B cell (primary cell): ENCODE data around the gene BBX. TPM values are rescaled to one million over a fixed set of nuclear protein-coding genes. Genes with fewer than 3 reads are reported as not detected.

Experiments
- ATAC-seq: fragments of 200-7000 bp; cut with Tn5 transposase; one replicate; pipeline ENCODE4 v1.10.0; 2021; ENCODE audit warnings: low read depth, mild to moderate bottlenecking, moderate number of reproducible peaks, moderate library complexity
- CTCF ChIA-PET: fragments of 350-600 bp; sonication (Branson Sonifier 250); formaldehyde crosslinking; loops from one replicate; lab custom pipeline; 2021; ENCODE audit warnings: antibody characterized with exemption, inconsistent platforms; lab: Charles Lee
- POLR2A ChIA-PET: fragments of 350-600 bp; sonication (Branson Sonifier 250); formaldehyde crosslinking; loops from one replicate; lab custom pipeline; 2021; ENCODE audit warnings: antibody characterized with exemption; lab: Charles Lee
- DNase-seq: peaks from one replicate; pipeline ENCODE4 v3.0.0; 2013
- H2AFZ ChIP-seq: 2 replicates; pipeline ENCODE4 v1.6.1; 2012; ENCODE audit warnings: mild to moderate bottlenecking, low read depth, low read length; ENCODE audit not compliant: insufficient read depth, poor library complexity, severe bottlenecking
- H3K27ac ChIP-seq, 2 donors: 1 replicate in 1 of 2; 2 replicates in 1 of 2; pipeline ENCODE4 v1.5.1; 2012 to 2013; ENCODE audit warnings: low read length in 2 of 2, mild to moderate bottlenecking in 2 of 2, moderate library complexity in 1 of 2
- H3K27me3 ChIP-seq, 4 experiments: fragments of 200-600 bp in 1 of 4; sonication (generic) in 1 of 4; replicated peaks in 1 of 4; 1 replicate in 2 of 4; 2 replicates in 2 of 4; pipeline versions ENCODE4 v1.6.1 to v1.7.0; 2013 to 2016; ENCODE audit warnings: low read length in 3 of 4, mild to moderate bottlenecking in 2 of 4, mixed read lengths in 1 of 4, moderate library complexity in 1 of 4; ENCODE audit not compliant: insufficient read depth in 4 of 4, control insufficient read depth in 3 of 4; ENCODE audit errors: control extremely low read depth in 1 of 4
- H3K36me3 ChIP-seq, 2 experiments: replicated peaks in 1 of 2; 1 replicate in 1 of 2; 2 replicates in 1 of 2; pipeline versions ENCODE4 v1.6.1 to v1.7.1; 2013; ENCODE audit warnings: low read length in 1 of 2; ENCODE audit not compliant: insufficient read depth in 2 of 2, control insufficient read depth in 1 of 2; ENCODE audit errors: control extremely low read depth in 1 of 2, extremely low read depth in 1 of 2
- H3K4me1 ChIP-seq, 2 donors: fragments of 200-600 bp in 1 of 2; sonication (generic) in 1 of 2; 1 replicate in 1 of 2; 2 replicates in 1 of 2; pipeline versions ENCODE4 v1.5.1 to v1.6.1; 2013 to 2017; ENCODE audit warnings: low read length in 2 of 2; ENCODE audit not compliant: control insufficient read depth in 2 of 2, insufficient read depth in 2 of 2
- H3K4me2 ChIP-seq: replicated peaks from 2 replicates; pipeline ENCODE3; 2012; ENCODE audit warnings: mild to moderate bottlenecking, low read depth, low read length; ENCODE audit not compliant: poor library complexity, severe bottlenecking
- H3K4me3 ChIP-seq, 5 experiments: fragments of 200-600 bp in 1 of 5; sonication (generic) in 1 of 5; 1 replicate in 3 of 5; 2 replicates in 2 of 5; pipeline versions ENCODE4 v1.5.1 to v1.7.0; 2011 to 2016; ENCODE audit warnings: low read length in 4 of 5, mild to moderate bottlenecking in 4 of 5, low read depth in 2 of 5, control low read depth in 1 of 5, moderate library complexity in 1 of 5; ENCODE audit not compliant: insufficient read depth in 1 of 5; ENCODE audit errors: control extremely low read depth in 1 of 5, extremely low read depth in 1 of 5
- H3K79me2 ChIP-seq: fragments of 200-600 bp; sonication (generic); one replicate; pipeline ENCODE4 v1.6.0; 2016; ENCODE audit warnings: low read length; ENCODE audit not compliant: control insufficient read depth, insufficient read depth
- H3K9ac ChIP-seq: fragments of 200-600 bp; sonication (generic); 2 replicates; pipeline ENCODE4 v1.6.1; 2017; ENCODE audit warnings: mild to moderate bottlenecking, low read length, moderate library complexity
- H3K9me3 ChIP-seq, 3 donors: one replicate each; pipeline versions ENCODE4 v1.6.1 to v1.7.1; 2013; ENCODE audit warnings: low read length in 2 of 3; ENCODE audit not compliant: control insufficient read depth in 2 of 3, insufficient read depth in 1 of 3; ENCODE audit errors: control extremely low read depth in 1 of 3
- H4K20me1 ChIP-seq: 2 replicates; pipeline ENCODE4 v1.6.0; 2012; ENCODE audit warnings: mild to moderate bottlenecking, low read length; ENCODE audit not compliant: insufficient read depth, control insufficient read depth, poor library complexity, severe bottlenecking
- H3K27ac Mint-ChIP-seq: one replicate; pipeline ENCODE4 v1.8.0; 2021; ENCODE audit warnings: mixed read lengths
- H3K27me3 Mint-ChIP-seq: one replicate; pipeline ENCODE4 v1.8.0; 2021; ENCODE audit warnings: mixed read lengths
- H3K4me1 Mint-ChIP-seq: one replicate; pipeline ENCODE4 v1.8.0; 2021; ENCODE audit warnings: mixed read lengths
- H3K4me3 Mint-ChIP-seq: one replicate; pipeline ENCODE4 v1.8.0; 2021; ENCODE audit warnings: mixed read lengths
- H3K9me3 Mint-ChIP-seq: one replicate; pipeline ENCODE4 v1.8.0; 2022; ENCODE audit warnings: mixed read lengths; ENCODE audit not compliant: insufficient read depth
- EZH2 ChIP-seq: IDR thresholded peaks from 2 replicates; pipeline ENCODE4 v1.6.1; 2012; ENCODE audit warnings: borderline replicate concordance, low read depth, mild to moderate bottlenecking, moderate library complexity, low read length; ENCODE audit not compliant: insufficient read depth, poor library complexity, severe bottlenecking
- WGBS: methylation state at CpG from one replicate; pipeline ENCODE4 v1.1.5; 2013; ENCODE audit warnings: missing lambda C conversion rate; ENCODE audit not compliant: insufficient coverage; 5-methylcytosine and 5-hydroxymethylcytosine counted together
- intact Hi-C: fragments of 100-400 bp; cut with micrococcal nuclease; formaldehyde crosslinking; loops from one replicate; pipeline ENCODE4 v1.10.0; 2022
- polyA plus RNA-seq: library from polyadenylated mRNA; depleted of rRNA; stranded (reverse); fragments of >200 nt; gene quantifications from 2 replicates; pipeline ENCODE4 v1.2.3, GENCODE V29; 2012
- total RNA-seq, 2 donors: library from RNA; stranded (reverse); fragments of 120-200 nt in 1 of 2; gene quantifications; 1 replicate in 1 of 2; 2 replicates in 1 of 2; pipeline versions ENCODE4 v1.2.3 to v1.2.4, GENCODE V29; 2013 to 2022
- TF ChIP-seq, protein P1 (sequence below): fragments of 200-600 bp; IDR thresholded peaks from one replicate; pipeline ENCODE4 v1.8.0; 2022; ENCODE audit warnings: antibody characterized with exemption, mild to moderate bottlenecking

BBX gene
- total and polyA plus RNA-seq, 2 donors (not counting 1 experiment from before 2014, with no cell fraction given) = 27.8 to 133 TPM

DNA sequence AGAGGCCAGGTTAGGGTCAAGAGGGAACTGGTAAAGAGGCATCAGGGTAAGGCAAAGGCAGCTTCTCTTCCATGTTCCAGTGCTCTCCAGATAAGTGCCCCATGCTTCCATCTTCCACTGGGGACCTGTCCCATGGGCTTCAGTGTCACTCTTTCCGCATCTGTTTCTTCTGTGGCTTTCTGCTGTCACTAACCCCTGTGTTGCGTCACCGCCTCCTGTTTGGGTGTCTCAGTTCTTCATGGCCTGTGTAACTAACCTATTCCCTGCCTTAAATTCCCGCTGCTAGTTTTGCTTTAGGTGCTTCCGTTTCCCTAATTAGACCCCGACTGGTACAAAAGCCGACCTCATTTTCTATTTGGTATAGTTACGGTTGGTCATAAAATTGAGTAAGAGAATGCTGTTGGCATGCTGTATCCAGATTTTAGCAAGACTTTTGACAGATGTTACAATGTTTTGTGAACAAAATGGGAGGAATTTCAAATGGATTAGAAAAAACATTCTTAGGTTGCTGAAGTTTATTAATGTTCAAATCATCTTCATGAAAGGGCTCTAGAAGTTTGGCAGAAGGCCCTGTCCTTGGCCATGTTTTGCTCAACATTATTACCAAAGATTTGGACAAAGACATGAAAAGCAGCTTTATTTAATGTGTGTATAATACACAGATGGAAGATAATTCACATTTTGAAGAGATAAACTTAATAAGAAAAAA is 245.3 kb downstream of the BBX start:
- ATAC-seq (no peak), DNase-seq (no peak)
- no peak overlapping the region for H3K4me2 ChIP-seq
- CTCF ChIA-PET = no interaction called here
- Mint-ChIP-seq H3K4me1 (peaks cover 11% of the 10 kb centered on the region), H3K27me3 (no peaks in the 10 kb centered on the region), H3K4me3 (no peak overlapping the region), H3K27ac (no peak overlapping the region), H3K9me3 (peaks cover 5% of the 10 kb centered on the region)
- POLR2A ChIA-PET = no interaction called here
- no peak overlapping the region for H3K4me3 ChIP-seq
- H3K36me3 ChIP-seq = peaks cover 0 to 17% of the 10 kb centered on the region in 2 experiments
- H3K4me1 ChIP-seq = peaks cover 5 to 6% of the 10 kb centered on the region in 2 donors
- no peak overlapping the region for H3K9ac ChIP-seq
- peaks cover 0 to 3% (median 3%) of the 10 kb centered on the region in 3 donors for H3K9me3 ChIP-seq
- H3K27ac ChIP-seq = no peak overlapping the region
- WGBS = 97% methylated on average over 8 of the region's 8 CpGs
- intact Hi-C loops = no loop called here
- H4K20me1 ChIP-seq = no peaks in the 10 kb centered on the region
- no peak overlapping the region for H2AFZ ChIP-seq
- TF ChIP-seq, protein P1, sequence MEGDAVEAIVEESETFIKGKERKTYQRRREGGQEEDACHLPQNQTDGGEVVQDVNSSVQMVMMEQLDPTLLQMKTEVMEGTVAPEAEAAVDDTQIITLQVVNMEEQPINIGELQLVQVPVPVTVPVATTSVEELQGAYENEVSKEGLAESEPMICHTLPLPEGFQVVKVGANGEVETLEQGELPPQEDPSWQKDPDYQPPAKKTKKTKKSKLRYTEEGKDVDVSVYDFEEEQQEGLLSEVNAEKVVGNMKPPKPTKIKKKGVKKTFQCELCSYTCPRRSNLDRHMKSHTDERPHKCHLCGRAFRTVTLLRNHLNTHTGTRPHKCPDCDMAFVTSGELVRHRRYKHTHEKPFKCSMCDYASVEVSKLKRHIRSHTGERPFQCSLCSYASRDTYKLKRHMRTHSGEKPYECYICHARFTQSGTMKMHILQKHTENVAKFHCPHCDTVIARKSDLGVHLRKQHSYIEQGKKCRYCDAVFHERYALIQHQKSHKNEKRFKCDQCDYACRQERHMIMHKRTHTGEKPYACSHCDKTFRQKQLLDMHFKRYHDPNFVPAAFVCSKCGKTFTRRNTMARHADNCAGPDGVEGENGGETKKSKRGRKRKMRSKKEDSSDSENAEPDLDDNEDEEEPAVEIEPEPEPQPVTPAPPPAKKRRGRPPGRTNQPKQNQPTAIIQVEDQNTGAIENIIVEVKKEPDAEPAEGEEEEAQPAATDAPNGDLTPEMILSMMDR = no peak
- TF ChIP-seq EZH2 = no peak
- H3K79me2 ChIP-seq = no peaks in the 10 kb centered on the region
- no peaks in the 10 kb centered on the region for H3K27me3 ChIP-seq

DNA sequence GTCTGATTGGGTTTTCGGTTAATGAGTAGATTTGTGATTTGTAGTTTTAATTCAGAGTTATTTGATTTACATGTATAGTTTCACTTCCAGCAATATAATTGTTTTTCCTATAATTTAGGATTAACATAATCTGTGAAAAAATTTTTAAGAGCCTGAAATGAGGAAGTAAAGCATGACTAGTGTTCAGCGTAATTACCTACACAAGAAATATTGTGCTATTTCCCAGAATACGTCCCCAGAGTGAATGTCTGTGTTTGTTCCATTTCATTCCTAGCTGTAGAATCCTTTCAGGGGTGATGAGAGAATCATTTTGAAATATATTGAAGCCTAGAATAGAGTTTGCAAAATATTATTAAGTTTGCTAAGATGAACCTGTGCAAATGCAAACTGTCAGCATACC is 247.1 kb downstream of the BBX start:
- Histone ChIP-seq H3K27ac (no peak overlapping the region), H3K9me3 (peaks cover 0 to 3% (median 3%) of the 10 kb centered on the region in 3 donors), H3K9ac (no peak overlapping the region), H3K4me1 (peaks cover 5 to 6% of the 10 kb centered on the region in 2 donors), H3K27me3 (no peaks in the 10 kb centered on the region), H3K79me2 (no peaks in the 10 kb centered on the region), H3K36me3 (peaks cover 8 to 30% of the 10 kb centered on the region in 2 experiments), H4K20me1 (no peaks in the 10 kb centered on the region), H3K4me3 (no peak overlapping the region), H2AFZ (no peak overlapping the region), H3K4me2 (no peak overlapping the region)
- Mint-ChIP-seq H3K9me3 (peaks cover 5% of the 10 kb centered on the region), H3K27me3 (no peaks in the 10 kb centered on the region), H3K27ac (no peak overlapping the region), H3K4me3 (no peak overlapping the region), H3K4me1 (peaks cover 11% of the 10 kb centered on the region)
- TF ChIP-seq EZH2 = no peak
- TF ChIP-seq, protein P1 = no peak
- WGBS = no CpG with 5 or more reads among the region's 3 CpGs
- ATAC-seq (no peak), DNase-seq (no peak)
- intact Hi-C loops = no loop called here
- ChIA-PET POLR2A (no interaction called here), CTCF (interaction anchor here (1.0 kb wide), 1 partner anchor 707 kb away, joined by 3 read pairs; no protein-coding TSS in a partner anchor)
